Measurements from ENCODE around the gene RAVER1.
"Not testable (repeated sequence)": the region's sequence is repeated elsewhere in the genome, so short reads cannot be mapped to it uniquely, and the experiment has no call there.

RAVER1 gene

GRCh38 chr19:10290357-10290875 is 42.9 kb downstream of the RAVER1 start:
- DNase-seq: no peak

DNA sequence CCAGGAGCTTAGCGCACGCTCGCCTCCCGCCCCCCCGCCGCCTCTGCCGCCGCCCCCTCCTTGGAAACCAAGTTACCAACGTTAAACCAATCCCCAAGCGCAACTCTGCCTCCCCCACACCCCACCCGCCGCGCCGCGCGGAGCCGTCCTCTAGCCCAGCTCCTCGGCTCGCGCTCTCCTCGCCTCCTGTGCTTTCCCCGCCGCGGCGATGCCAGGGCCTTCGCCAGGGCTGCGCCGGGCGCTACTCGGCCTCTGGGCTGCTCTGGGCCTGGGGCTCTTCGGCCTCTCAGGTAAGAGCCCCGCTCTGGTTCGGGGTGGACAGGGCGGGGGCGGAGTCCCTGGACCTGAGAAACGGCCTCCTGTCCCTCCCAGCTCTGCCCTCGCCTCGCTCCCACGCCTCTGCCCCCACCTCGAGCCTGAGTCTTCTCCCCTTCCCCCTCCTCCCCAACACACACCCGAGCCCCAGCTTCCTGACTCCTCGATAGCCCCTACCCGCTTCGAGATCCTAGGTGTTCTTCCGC is 43.4 kb downstream of the RAVER1 start, which contains the start of gene ICAM5:
ICAM5 (plus strand) TSS at position 117 of the 521 bp plus-strand sequence; CDS start at position 209, 92 bp downstream.
- no peak for DNase-seq

GRCh38 chr19:10289167-10289835 is 44.0 kb downstream of the RAVER1 start:
- DNase-seq: peak; percentile 47

DNA sequence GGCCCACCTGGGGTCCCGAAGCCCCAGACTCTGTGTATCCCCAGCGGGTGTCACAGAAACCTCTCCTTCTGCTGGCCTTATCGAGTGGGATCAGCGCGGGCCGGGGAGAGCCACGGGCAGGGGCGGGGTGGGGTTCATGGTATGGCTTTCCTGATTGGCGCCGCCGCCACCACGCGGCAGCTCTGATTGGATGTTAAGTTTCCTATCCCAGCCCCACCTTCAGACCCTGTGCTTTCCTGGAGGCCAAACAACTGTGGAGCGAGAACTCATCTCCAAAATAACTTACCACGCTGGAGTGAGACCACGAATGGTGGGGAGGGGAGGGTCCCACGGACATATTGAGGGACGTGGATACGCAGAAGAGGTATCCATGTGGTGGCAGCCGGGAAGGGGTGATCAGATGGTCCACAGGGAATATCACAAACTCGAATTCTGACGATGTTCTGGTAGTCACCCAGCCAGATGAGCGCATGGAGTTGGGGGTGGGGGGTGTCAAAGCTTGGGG is 44.6 kb downstream of the RAVER1 start:
- DNase-seq: peak; percentile 55

- no peak for DNase-seq
These were observed 46.3 kb downstream of the RAVER1 start, which contains the start of gene ICAM4 for GRCh38 chr19:10286803-10287737. TSS of gene ICAM4 (plus strand) at chr19:10286955. CDS start at chr19:10287013, 58 bp downstream.

GRCh38 chr19:10285393-10285792 is 47.9 kb downstream of the RAVER1 start:
- no peak for DNase-seq

DNA sequence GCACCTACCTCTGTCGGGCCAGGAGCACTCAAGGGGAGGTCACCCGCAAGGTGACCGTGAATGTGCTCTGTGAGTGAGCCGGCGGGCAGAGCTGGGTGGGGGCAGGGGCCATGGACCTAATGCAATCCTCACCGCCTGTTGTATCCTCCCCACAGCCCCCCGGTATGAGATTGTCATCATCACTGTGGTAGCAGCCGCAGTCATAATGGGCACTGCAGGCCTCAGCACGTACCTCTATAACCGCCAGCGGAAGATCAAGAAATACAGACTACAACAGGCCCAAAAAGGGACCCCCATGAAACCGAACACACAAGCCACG is 48.4 kb downstream of the RAVER1 start:
- DNase-seq: no peak

DNA sequence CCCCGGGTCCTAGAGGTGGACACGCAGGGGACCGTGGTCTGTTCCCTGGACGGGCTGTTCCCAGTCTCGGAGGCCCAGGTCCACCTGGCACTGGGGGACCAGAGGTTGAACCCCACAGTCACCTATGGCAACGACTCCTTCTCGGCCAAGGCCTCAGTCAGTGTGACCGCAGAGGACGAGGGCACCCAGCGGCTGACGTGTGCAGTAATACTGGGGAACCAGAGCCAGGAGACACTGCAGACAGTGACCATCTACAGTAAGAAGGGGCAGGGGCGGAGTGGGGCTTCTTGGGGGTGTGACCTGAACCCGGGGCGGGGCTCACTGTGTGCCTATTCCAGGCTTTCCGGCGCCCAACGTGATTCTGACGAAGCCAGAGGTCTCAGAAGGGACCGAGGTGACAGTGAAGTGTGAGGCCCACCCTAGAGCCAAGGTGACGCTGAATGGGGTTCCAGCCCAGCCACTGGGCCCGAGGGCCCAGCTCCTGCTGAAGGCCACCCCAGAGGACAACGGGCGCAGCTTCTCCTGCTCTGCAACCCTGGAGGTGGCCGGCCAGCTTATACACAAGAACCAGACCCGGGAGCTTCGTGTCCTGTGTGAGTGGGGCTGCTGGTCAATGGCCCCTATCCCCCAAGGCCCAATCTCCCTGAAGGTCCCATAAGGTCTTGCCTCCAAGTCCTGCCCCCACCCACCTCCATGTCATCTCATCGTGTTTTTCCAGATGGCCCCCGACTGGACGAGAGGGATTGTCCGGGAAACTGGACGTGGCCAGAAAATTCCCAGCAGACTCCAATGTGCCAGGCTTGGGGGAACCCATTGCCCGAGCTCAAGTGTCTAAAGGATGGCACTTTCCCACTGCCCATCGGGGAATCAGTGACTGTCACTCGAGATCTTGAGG is 49.0 kb downstream of the RAVER1 start:
- DNase-seq: no peak

GRCh38 chr19:10283301-10284064 is 49.8 kb downstream of the RAVER1 start:
- DNase-seq: no peak

GRCh38 chr19:10282043-10282442 is 51.3 kb downstream of the RAVER1 start:
- not testable (repeated sequence) for DNase-seq

- no peak for DNase-seq
These were observed 53.4 kb downstream of the RAVER1 start for GRCh38 chr19:10279737-10280442.

DNA sequence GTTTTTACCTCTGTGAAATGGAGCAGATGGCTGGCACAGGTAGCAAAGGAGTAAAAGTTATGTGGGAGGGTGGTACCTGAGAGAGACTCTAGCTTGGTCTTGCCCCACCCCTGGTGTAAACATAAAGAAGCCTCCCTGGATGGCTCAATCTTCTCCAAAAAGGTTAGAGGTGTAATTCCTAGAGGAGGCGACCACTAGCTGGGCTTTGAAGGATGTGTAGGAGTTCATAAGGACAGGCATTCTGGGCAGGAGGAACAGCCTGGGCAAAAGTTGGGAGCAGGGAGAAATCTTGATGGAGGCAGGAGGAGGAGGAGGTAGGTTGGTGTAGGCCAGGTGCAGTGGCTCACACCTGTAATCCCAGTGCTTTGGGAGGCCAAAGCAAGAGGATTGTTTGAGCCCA is 54.4 kb downstream of the RAVER1 start:
- no peak for DNase-seq

- DNase-seq: no peak
These were observed 55.3 kb downstream of the RAVER1 start for GRCh38 chr19:10277795-10278589.

- DNase-seq: no peak
These were observed 58.7 kb downstream of the RAVER1 start for GRCh38 chr19:10274589-10274988.

- no peak for DNase-seq
These were observed 61.7 kb downstream of the RAVER1 start for GRCh38 chr19:10271543-10272086.

- peak; percentile 43 for DNase-seq
These were observed 62.5 kb downstream of the RAVER1 start, which contains the start of gene ICAM1 for GRCh38 chr19:10270616-10271394. TSS of gene ICAM1 (plus strand) at chr19:10271120. CDS start at chr19:10271160, 40 bp downstream.

DNA sequence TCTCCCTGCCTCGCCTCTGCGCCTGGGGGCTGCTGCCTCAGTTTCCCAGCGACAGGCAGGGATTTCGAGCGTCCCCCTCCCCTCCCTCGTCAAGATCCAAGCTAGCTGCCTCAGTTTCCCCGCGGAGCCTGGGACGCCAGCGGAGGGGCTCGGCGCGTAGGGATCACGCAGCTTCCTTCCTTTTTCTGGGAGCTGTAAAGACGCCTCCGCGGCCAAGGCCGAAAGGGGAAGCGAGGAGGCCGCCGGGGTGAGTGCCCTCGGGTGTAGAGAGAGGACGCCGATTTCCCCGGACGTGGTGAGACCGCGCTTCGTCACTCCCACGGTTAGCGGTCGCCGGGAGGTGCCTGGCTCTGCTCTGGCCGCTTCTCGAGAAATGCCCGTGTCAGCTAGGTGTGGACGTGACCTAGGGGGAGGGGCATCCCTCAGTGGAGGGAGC is 63.1 kb downstream of the RAVER1 start:
- DNase-seq: no peak

Measured in fibroblast of skin of back (primary cell).